Measurements from ENCODE around the gene KCNQ1. TPM values are rescaled to one million over a fixed set of nuclear protein-coding genes. Genes with fewer than 3 reads are reported as not detected.

The KCNQ1 gene
- polyA plus RNA-seq, 2 donors = 0.31 to 0.52 TPM

- Histone ChIP-seq H3K4me1 (ENCODE audit: control insufficient read depth in 2 of 2, insufficient read depth in 2 of 2, low read length in 1 of 2) (peaks cover 2 to 6% of the 10 kb centered on the region in 2 donors), H3K27ac (ENCODE audit: low read depth in 2 of 2, low read length in 1 of 2) (peak overlapping the region in 1 of 2 donors; percentile 1), H3K9me3 (ENCODE audit: control insufficient read depth in 2 of 2, insufficient read depth in 1 of 2, low read depth in 1 of 2, low read length in 1 of 2) (no peaks in the 10 kb centered on the region), H3K27me3 (ENCODE audit: control insufficient read depth in 1 of 2, insufficient read depth in 2 of 2, low read length in 2 of 2) (no peaks in the 10 kb centered on the region), H3K36me3 (ENCODE audit: control insufficient read depth in 2 of 2, insufficient read depth in 2 of 2, low read length in 1 of 2) (no peaks in the 10 kb centered on the region), H3K4me3 (ENCODE audit: low read depth in 1 of 2, low read length in 2 of 2) (no peak overlapping the region)
- 67 to 78% methylated on average over 15 of the region's 15 CpGs for WGBS, 2 donors
These were observed 81.4 kb downstream of the KCNQ1 start for GRCh38 chr11:2525941-2526807.

GRCh38 chr11:2526808-2527381 lies 82.1 kb downstream of the KCNQ1 start:
- WGBS, 2 donors = 46 to 47% methylated on average over 25 of the region's 25 CpGs
- Histone ChIP-seq H3K4me1 (ENCODE audit: control insufficient read depth in 2 of 2, insufficient read depth in 2 of 2, low read length in 1 of 2) (peaks cover 2 to 6% of the 10 kb centered on the region in 2 donors), H3K4me3 (ENCODE audit: low read depth in 1 of 2, low read length in 2 of 2) (no peak overlapping the region), H3K27ac (ENCODE audit: low read depth in 2 of 2, low read length in 1 of 2) (peak overlapping the region in 1 of 2 donors; percentile 1), H3K9me3 (ENCODE audit: control insufficient read depth in 2 of 2, insufficient read depth in 1 of 2, low read depth in 1 of 2, low read length in 1 of 2) (no peaks in the 10 kb centered on the region), H3K27me3 (ENCODE audit: control insufficient read depth in 1 of 2, insufficient read depth in 2 of 2, low read length in 2 of 2) (no peaks in the 10 kb centered on the region), H3K36me3 (ENCODE audit: control insufficient read depth in 2 of 2, insufficient read depth in 2 of 2, low read length in 1 of 2) (no peaks in the 10 kb centered on the region)

- WGBS, 2 donors = 90 to 92% methylated on average over 22 of the region's 22 CpGs
- Histone ChIP-seq H3K27ac (ENCODE audit: low read depth in 2 of 2, low read length in 1 of 2) (no peak overlapping the region), H3K4me1 (ENCODE audit: control insufficient read depth in 2 of 2, insufficient read depth in 2 of 2, low read length in 1 of 2) (peaks cover 2 to 6% of the 10 kb centered on the region in 2 donors), H3K9me3 (ENCODE audit: control insufficient read depth in 2 of 2, insufficient read depth in 1 of 2, low read depth in 1 of 2, low read length in 1 of 2) (no peaks in the 10 kb centered on the region), H3K27me3 (ENCODE audit: control insufficient read depth in 1 of 2, insufficient read depth in 2 of 2, low read length in 2 of 2) (no peaks in the 10 kb centered on the region), H3K4me3 (ENCODE audit: low read depth in 1 of 2, low read length in 2 of 2) (no peak overlapping the region), H3K36me3 (ENCODE audit: control insufficient read depth in 2 of 2, insufficient read depth in 2 of 2, low read length in 1 of 2) (no peaks in the 10 kb centered on the region)
These were observed 82.9 kb downstream of the KCNQ1 start for GRCh38 chr11:2527621-2528291.

GRCh38 chr11:2528301-2529050 lies 83.7 kb downstream of the KCNQ1 start:
- no peak overlapping the region for H3K27ac ChIP-seq (ENCODE audit: low read depth in 2 of 2, low read length in 1 of 2)
- no peaks in the 10 kb centered on the region for H3K9me3 ChIP-seq (ENCODE audit: control insufficient read depth in 2 of 2, insufficient read depth in 1 of 2, low read depth in 1 of 2, low read length in 1 of 2)
- no peak overlapping the region for H3K4me3 ChIP-seq (ENCODE audit: low read depth in 1 of 2, low read length in 2 of 2)
- no peaks in the 10 kb centered on the region for H3K27me3 ChIP-seq (ENCODE audit: control insufficient read depth in 1 of 2, insufficient read depth in 2 of 2, low read length in 2 of 2)
- H3K36me3 ChIP-seq (ENCODE audit: control insufficient read depth in 2 of 2, insufficient read depth in 2 of 2, low read length in 1 of 2) = no peaks in the 10 kb centered on the region
- H3K4me1 ChIP-seq (ENCODE audit: control insufficient read depth in 2 of 2, insufficient read depth in 2 of 2, low read length in 1 of 2) = peaks cover 2 to 6% of the 10 kb centered on the region in 2 donors
- WGBS, 2 donors = 61 to 63% methylated on average over 18 of the region's 18 CpGs

- Histone ChIP-seq H3K27me3 (ENCODE audit: control insufficient read depth in 1 of 2, insufficient read depth in 2 of 2, low read length in 2 of 2) (no peaks in the 10 kb centered on the region), H3K36me3 (ENCODE audit: control insufficient read depth in 2 of 2, insufficient read depth in 2 of 2, low read length in 1 of 2) (no peaks in the 10 kb centered on the region), H3K27ac (ENCODE audit: low read depth in 2 of 2, low read length in 1 of 2) (no peak overlapping the region), H3K9me3 (ENCODE audit: control insufficient read depth in 2 of 2, insufficient read depth in 1 of 2, low read depth in 1 of 2, low read length in 1 of 2) (no peaks in the 10 kb centered on the region), H3K4me1 (ENCODE audit: control insufficient read depth in 2 of 2, insufficient read depth in 2 of 2, low read length in 1 of 2) (peaks cover 2 to 6% of the 10 kb centered on the region in 2 donors), H3K4me3 (ENCODE audit: low read depth in 1 of 2, low read length in 2 of 2) (no peak overlapping the region)
- 82 to 85% methylated on average over 10 of the region's 10 CpGs for WGBS, 2 donors
These were observed 84.4 kb downstream of the KCNQ1 start for GRCh38 chr11:2529173-2529572.

GRCh38 chr11:2529636-2530035 lies 84.8 kb downstream of the KCNQ1 start:
- WGBS, 2 donors = 88% methylated on average over 14 of the region's 14 CpGs
- Histone ChIP-seq H3K27me3 (ENCODE audit: control insufficient read depth in 1 of 2, insufficient read depth in 2 of 2, low read length in 2 of 2) (no peaks in the 10 kb centered on the region), H3K27ac (ENCODE audit: low read depth in 2 of 2, low read length in 1 of 2) (no peak overlapping the region), H3K36me3 (ENCODE audit: control insufficient read depth in 2 of 2, insufficient read depth in 2 of 2, low read length in 1 of 2) (no peaks in the 10 kb centered on the region), H3K4me3 (ENCODE audit: low read depth in 1 of 2, low read length in 2 of 2) (no peak overlapping the region), H3K4me1 (ENCODE audit: control insufficient read depth in 2 of 2, insufficient read depth in 2 of 2, low read length in 1 of 2) (peaks cover 2 to 4% of the 10 kb centered on the region in 2 donors), H3K9me3 (ENCODE audit: control insufficient read depth in 2 of 2, insufficient read depth in 1 of 2, low read depth in 1 of 2, low read length in 1 of 2) (no peaks in the 10 kb centered on the region)

- H3K4me1 ChIP-seq (ENCODE audit: control insufficient read depth in 2 of 2, insufficient read depth in 2 of 2, low read length in 1 of 2) = peaks cover 0 to 2% of the 10 kb centered on the region in 2 donors
- no peak overlapping the region for H3K4me3 ChIP-seq (ENCODE audit: low read depth in 1 of 2, low read length in 2 of 2)
- H3K9me3 ChIP-seq (ENCODE audit: control insufficient read depth in 2 of 2, insufficient read depth in 1 of 2, low read depth in 1 of 2, low read length in 1 of 2) = no peaks in the 10 kb centered on the region
- H3K27me3 ChIP-seq (ENCODE audit: control insufficient read depth in 1 of 2, insufficient read depth in 2 of 2, low read length in 2 of 2) = no peaks in the 10 kb centered on the region
- no peaks in the 10 kb centered on the region for H3K36me3 ChIP-seq (ENCODE audit: control insufficient read depth in 2 of 2, insufficient read depth in 2 of 2, low read length in 1 of 2)
- no peak overlapping the region for H3K27ac ChIP-seq (ENCODE audit: low read depth in 2 of 2, low read length in 1 of 2)
- 85 to 86% methylated on average over 17 of the region's 17 CpGs for WGBS, 2 donors
These were observed 85.5 kb downstream of the KCNQ1 start for GRCh38 chr11:2530131-2530854.

- no peak overlapping the region for H3K27ac ChIP-seq (ENCODE audit: low read depth in 2 of 2, low read length in 1 of 2)
- no peaks in the 10 kb centered on the region for H3K36me3 ChIP-seq (ENCODE audit: control insufficient read depth in 2 of 2, insufficient read depth in 2 of 2, low read length in 1 of 2)
- no peak overlapping the region for H3K4me3 ChIP-seq (ENCODE audit: low read depth in 1 of 2, low read length in 2 of 2)
- no peaks in the 10 kb centered on the region for H3K27me3 ChIP-seq (ENCODE audit: control insufficient read depth in 1 of 2, insufficient read depth in 2 of 2, low read length in 2 of 2)
- H3K4me1 ChIP-seq (ENCODE audit: control insufficient read depth in 2 of 2, insufficient read depth in 2 of 2, low read length in 1 of 2) = peaks cover 0 to 2% of the 10 kb centered on the region in 2 donors
- H3K9me3 ChIP-seq (ENCODE audit: control insufficient read depth in 2 of 2, insufficient read depth in 1 of 2, low read depth in 1 of 2, low read length in 1 of 2) = no peaks in the 10 kb centered on the region
- 82% methylated on average over 10 of the region's 10 CpGs for WGBS, 2 donors
These were observed 86.0 kb downstream of the KCNQ1 start for GRCh38 chr11:2530855-2531200.

All from esophagus (tissue), 2 donors.